Stimulated activated CD8-positive, alpha-beta memory T cell treated with anti-CD3 and anti-CD28 coated beads, Interleukin-7, amount 100 ng/mL, for 4 hours (primary cell): Measurements from ENCODE around the gene METRNL.

ENCODE experiments used
- DNase-seq, 2 donors: peaks; one replicate each; pipeline ENCODE4 v3.0.0-alpha.2; 2020; ENCODE audit warnings: low read depth in 2 of 2

The METRNL gene

DNA sequence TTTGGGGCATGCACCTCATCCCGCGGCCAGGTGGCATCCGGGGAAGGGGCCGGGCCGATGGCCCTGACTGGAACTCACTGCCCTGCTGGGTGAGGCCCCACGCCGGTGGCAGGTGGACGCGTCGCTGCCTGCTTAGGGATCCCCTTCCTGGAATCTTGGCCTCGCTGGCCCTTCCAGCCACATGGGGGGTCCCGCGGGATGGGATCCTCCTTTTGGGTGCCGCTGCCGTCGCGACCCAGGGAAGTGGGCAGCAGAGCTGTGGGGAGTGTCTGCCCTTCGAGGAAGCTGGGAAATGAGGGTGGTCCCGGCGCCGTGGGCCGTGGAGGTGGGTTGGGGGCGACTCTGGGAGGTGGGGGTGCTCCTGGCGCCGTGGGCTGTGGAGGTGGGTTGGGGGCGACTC, 12.8 kb downstream of the METRNL start:
- DNase-seq = no peak

DNA sequence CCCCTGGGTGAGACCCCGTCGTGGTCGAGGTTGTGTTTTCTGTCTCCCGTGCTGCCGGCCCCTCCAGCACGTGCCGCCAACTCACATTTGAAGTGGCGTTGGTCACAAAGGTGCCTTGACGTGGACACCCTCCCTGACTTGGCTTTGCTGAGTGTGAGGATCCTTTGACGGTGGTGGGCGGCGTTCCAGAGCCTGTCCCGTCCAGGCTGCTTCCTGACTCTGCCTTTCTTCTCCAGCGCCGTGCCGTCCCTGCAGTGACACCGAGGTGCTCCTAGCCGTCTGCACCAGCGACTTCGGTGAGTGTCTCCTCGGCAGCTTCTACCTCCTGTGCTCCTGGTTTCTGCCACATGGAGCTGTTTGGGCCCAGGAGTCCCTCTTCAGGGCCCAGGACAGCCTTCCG, 13.5 kb downstream of the METRNL start:
- DNase-seq = no peak

GRCh38 chr17:83093506-83093905, 14.1 kb downstream of the METRNL start:
- no peak for DNase-seq

- DNase-seq = no peak
These were observed 14.9 kb downstream of the METRNL start for GRCh38 chr17:83094291-83094690.

- no peak for DNase-seq
These were observed 15.6 kb downstream of the METRNL start for GRCh38 chr17:83095016-83095415.

GRCh38 chr17:83096401-83097224, 17.2 kb downstream of the METRNL start:
- no peak for DNase-seq

DNA sequence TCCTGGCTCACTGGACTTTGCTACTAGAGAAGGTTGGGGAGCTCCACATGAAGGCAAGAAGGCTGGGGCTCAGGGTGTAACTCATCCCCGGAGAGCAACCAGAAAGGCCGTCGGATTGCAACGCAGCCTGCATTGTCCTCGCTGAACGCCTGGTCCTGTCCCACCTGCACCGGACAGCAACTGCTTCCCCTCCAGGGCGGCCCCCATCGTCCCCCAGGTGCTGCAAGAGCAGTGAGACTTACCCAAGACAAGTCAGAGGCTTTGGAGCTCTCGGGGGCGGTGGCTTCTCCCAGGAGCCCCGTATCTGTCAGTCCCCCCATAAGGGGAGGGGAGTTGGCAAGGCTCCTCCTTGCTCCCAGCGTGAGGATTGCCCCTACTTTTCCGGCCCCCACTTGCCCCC, 18.4 kb downstream of the METRNL start:
- DNase-seq = no peak

GRCh38 chr17:83098241-83099085, 19.1 kb downstream of the METRNL start:
- no peak for DNase-seq

DNA sequence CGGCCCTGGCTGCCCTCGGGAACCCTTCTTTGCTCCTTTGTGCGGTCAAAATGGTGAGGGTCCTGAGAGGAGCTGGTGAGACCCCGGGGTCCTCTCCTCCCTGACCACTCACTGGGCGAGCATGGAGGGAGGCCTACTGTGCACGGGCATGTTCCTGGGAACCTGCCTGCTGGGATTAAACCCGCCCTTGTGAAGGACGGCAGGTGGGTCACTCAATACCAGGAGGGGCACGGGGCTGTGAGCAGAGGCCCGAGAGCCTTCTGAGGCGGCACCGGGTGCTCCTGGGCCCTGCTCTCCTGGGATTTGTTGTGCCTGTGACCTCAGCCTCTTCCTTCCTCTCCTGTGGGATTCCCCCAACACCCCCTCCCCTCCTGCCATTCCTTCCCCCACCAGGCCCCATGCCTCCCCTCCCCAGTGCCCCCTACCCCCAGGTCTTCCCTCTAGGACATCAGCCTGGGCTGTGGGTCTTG, 19.7 kb downstream of the METRNL start:
- DNase-seq = no peak

GRCh38 chr17:83099570-83100181, 20.3 kb downstream of the METRNL start:
- DNase-seq = no peak

- DNase-seq = no peak
These were observed 20.9 kb downstream of the METRNL start for GRCh38 chr17:83100220-83100852.

DNA sequence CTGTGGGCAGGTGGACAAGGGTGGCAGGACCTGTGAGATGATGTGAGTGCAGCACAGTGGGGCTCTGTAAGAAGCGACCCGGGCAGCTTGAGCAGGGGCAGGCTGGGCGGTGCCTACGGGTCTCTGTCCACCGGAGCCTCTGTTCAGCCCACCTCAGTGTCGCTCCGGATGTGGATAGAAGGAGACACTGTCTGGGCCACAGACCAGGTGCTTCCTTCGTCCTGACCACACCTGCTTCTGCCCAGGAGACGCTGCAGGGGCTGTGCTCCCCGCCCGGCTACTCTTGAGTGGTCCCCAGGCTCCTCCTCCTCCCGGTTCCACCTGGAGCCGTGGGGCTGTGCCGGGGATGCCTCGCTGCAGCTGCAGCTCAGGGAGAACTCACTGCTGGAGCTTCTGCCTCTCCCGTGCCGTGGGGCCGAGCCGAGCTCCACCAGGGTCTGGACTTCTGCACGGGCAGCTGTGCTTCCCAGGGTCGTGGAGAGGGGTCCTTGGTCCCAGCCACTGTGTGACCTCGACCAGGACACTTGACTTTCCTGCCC, 21.5 kb downstream of the METRNL start:
- DNase-seq = no peak

- no peak for DNase-seq
These were observed 22.5 kb downstream of the METRNL start for GRCh38 chr17:83101805-83102480.

- no peak for DNase-seq
These were observed 24.0 kb downstream of the METRNL start for GRCh38 chr17:83103200-83103942.

- no peak for DNase-seq
These were observed 24.5 kb downstream of the METRNL start for GRCh38 chr17:83103943-83104311.

- DNase-seq = no peak
These were observed 25.4 kb downstream of the METRNL start for GRCh38 chr17:83104577-83105505.

DNA sequence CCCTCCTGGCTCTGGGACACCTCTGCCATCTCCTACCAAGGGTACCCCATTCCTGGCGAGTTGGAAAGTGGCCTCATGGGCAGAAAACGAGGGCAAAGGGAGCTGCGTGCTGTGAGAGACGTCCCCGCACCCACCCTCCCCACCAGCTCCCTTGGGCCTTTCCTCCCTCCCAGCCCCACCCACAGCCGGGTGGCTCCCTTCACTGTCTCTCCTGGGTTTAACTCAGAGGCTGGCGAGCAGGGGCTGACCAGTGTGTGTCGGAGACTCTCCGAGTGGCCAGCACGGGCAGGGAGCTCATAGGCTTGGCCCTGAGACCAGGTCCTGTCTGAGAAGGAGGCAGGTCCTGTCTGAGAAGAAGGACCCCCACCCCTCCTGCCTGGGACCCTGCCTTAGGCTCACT, 26.1 kb downstream of the METRNL start:
- no peak for DNase-seq

- no peak for DNase-seq
These were observed 26.7 kb downstream of the METRNL start for GRCh38 chr17:83106056-83106588.
